KMS-11 (cell line): ENCODE data around the gene TBC1D14.

Source experiments
- H2AFZ ChIP-seq: fragments of 200-600 bp; sonication (generic); 2 replicates; pipeline ENCODE4 v1.6.1; 2016; ENCODE audit warnings: antibody characterized with exemption, mixed run types, low read depth
- H3K27ac ChIP-seq: fragments of 200-600 bp; sonication (generic); 2 replicates; pipeline ENCODE4 v1.6.1; 2016; ENCODE audit warnings: mild to moderate bottlenecking, mixed run types
- H3K27me3 ChIP-seq: fragments of 200-600 bp; sonication (generic); 2 replicates; pipeline ENCODE4 v1.6.1; 2017; ENCODE audit warnings: mild to moderate bottlenecking, low read depth, mixed run types, moderate library complexity; ENCODE audit not compliant: insufficient read depth
- H3K36me3 ChIP-seq: fragments of 200-600 bp; sonication (generic); 2 replicates; pipeline ENCODE4 v1.6.1; 2017; ENCODE audit warnings: mild to moderate bottlenecking, mixed run types; ENCODE audit not compliant: insufficient read depth
- H3K4me1 ChIP-seq: fragments of 200-600 bp; sonication (generic); 2 replicates; pipeline ENCODE4 v1.6.1; 2016; ENCODE audit warnings: mild to moderate bottlenecking, low read depth, mixed run types; ENCODE audit not compliant: poor library complexity, severe bottlenecking
- H3K4me2 ChIP-seq: fragments of 200-600 bp; sonication (generic); 2 replicates; pipeline ENCODE4 v1.7.0; 2016; ENCODE audit warnings: mild to moderate bottlenecking, mixed run types
- H3K4me3 ChIP-seq: fragments of 200-600 bp; sonication (generic); IDR thresholded peaks from 2 replicates; pipeline ENCODE4 v1.6.1; 2017; ENCODE audit warnings: low read depth, low read length, mixed read lengths; ENCODE audit not compliant: insufficient read depth
- H3K79me2 ChIP-seq: fragments of 200-600 bp; sonication (generic); 2 replicates; pipeline ENCODE4 v1.6.1; 2016; ENCODE audit warnings: low read depth, mixed run types; ENCODE audit not compliant: insufficient read depth
- H3K9ac ChIP-seq: fragments of 200-600 bp; sonication (generic); 2 replicates; pipeline ENCODE4 v1.6.1; 2016; ENCODE audit warnings: mild to moderate bottlenecking, mixed run types
- H4K20me1 ChIP-seq: fragments of 200-600 bp; sonication (generic); 2 replicates; pipeline ENCODE4 v1.6.1; 2016; ENCODE audit warnings: mild to moderate bottlenecking, mixed run types; ENCODE audit not compliant: insufficient read depth
- CTCF ChIP-seq: fragments of 200-600 bp; sonication (generic); conservative IDR thresholded peaks from 2 replicates; pipeline ENCODE4 v1.6.1; 2017; ENCODE audit warnings: low read depth, mild to moderate bottlenecking, antibody characterized with exemption, low read length, moderate library complexity, mixed read lengths

TBC1D14 gene

GRCh38 chr4:7015383-7016035 is 105.9 kb downstream of the TBC1D14 start:
- no peak overlapping the region for H3K9ac ChIP-seq
- H3K4me3 ChIP-seq: no peak overlapping the region
- H3K79me2 ChIP-seq: no peaks in the 10 kb centered on the region
- H3K4me1 ChIP-seq: peaks cover 6% of the 10 kb centered on the region
- no peak overlapping the region for H3K4me2 ChIP-seq
- no peaks in the 10 kb centered on the region for H3K27me3 ChIP-seq
- TF ChIP-seq CTCF: no peak
- peaks cover 4% of the 10 kb centered on the region; the same call in 1 of the 2 replicates for H3K36me3 ChIP-seq
- no peak overlapping the region for H3K27ac ChIP-seq
- no peaks in the 10 kb centered on the region for H4K20me1 ChIP-seq
- H2AFZ ChIP-seq: no peak overlapping the region

- Histone ChIP-seq H3K36me3 (peaks cover 4% of the 10 kb centered on the region; the same call in 1 of the 2 replicates), H3K9ac (no peak overlapping the region), H4K20me1 (no peaks in the 10 kb centered on the region), H3K4me1 (peaks cover 6% of the 10 kb centered on the region), H3K4me3 (no peak overlapping the region), H2AFZ (no peak overlapping the region), H3K27ac (no peak overlapping the region), H3K27me3 (no peaks in the 10 kb centered on the region), H3K4me2 (no peak overlapping the region), H3K79me2 (no peaks in the 10 kb centered on the region)
- no peak for TF ChIP-seq CTCF
Measured at GRCh38 chr4:7016086-7016485, 106.5 kb downstream of the TBC1D14 start.

- no peak for TF ChIP-seq CTCF
- Histone ChIP-seq H4K20me1 (no peaks in the 10 kb centered on the region), H3K4me1 (peaks cover 6% of the 10 kb centered on the region), H3K36me3 (peaks cover 4% of the 10 kb centered on the region; the same call in 1 of the 2 replicates), H3K27ac (no peak overlapping the region), H3K4me3 (no peak overlapping the region), H3K27me3 (no peaks in the 10 kb centered on the region), H2AFZ (no peak overlapping the region), H3K9ac (no peak overlapping the region), H3K79me2 (no peaks in the 10 kb centered on the region), H3K4me2 (no peak overlapping the region)
Measured at GRCh38 chr4:7016512-7016911, 106.9 kb downstream of the TBC1D14 start.

GRCh38 chr4:7017446-7018048 is 107.9 kb downstream of the TBC1D14 start:
- H3K36me3 ChIP-seq: peaks cover 2% of the 10 kb centered on the region; the same call in 1 of the 2 replicates
- H2AFZ ChIP-seq: no peak overlapping the region
- H3K9ac ChIP-seq: no peak overlapping the region
- TF ChIP-seq CTCF: no peak
- no peak overlapping the region for H3K4me2 ChIP-seq
- H3K79me2 ChIP-seq: no peaks in the 10 kb centered on the region
- no peaks in the 10 kb centered on the region for H3K27me3 ChIP-seq
- H3K4me1 ChIP-seq: peaks cover 6% of the 10 kb centered on the region
- H4K20me1 ChIP-seq: no peaks in the 10 kb centered on the region
- no peak overlapping the region for H3K27ac ChIP-seq
- no peak overlapping the region for H3K4me3 ChIP-seq
